Stimulated activated CD4-positive, alpha-beta T cell treated with anti-CD3 and anti-CD28 coated beads, Interleukin-15, amount 100 ng/mL, for 24 hours (primary cell): ENCODE results near the gene SLC25A29.

Experiments
- DNase-seq: peaks from one replicate; pipeline ENCODE4 v3.0.0-alpha.2; 2020

SLC25A29 gene

GRCh38 chr14:100279133-100279532 is 27.1 kb downstream of the SLC25A29 start:
- DNase-seq, result no peak

GRCh38 chr14:100278702-100279101 is 27.5 kb downstream of the SLC25A29 start:
- no peak for DNase-seq

- no peak for DNase-seq
Measured at GRCh38 chr14:100275214-100275613, 31.0 kb downstream of the SLC25A29 start.

GRCh38 chr14:100274250-100274649 is 32.0 kb downstream of the SLC25A29 start:
- DNase-seq, result no peak

- DNase-seq, result peak; percentile 18
Measured at GRCh38 chr14:100271247-100271939, 34.9 kb downstream of the SLC25A29 start.

- no peak for DNase-seq
Measured at GRCh38 chr14:100268591-100269207, 37.5 kb downstream of the SLC25A29 start.

GRCh38 chr14:100267990-100268389 is 38.3 kb downstream of the SLC25A29 start:
- no peak for DNase-seq

GRCh38 chr14:100263141-100263540 is 43.1 kb downstream of the SLC25A29 start:
- DNase-seq, result no peak

GRCh38 chr14:100262545-100262944 is 43.7 kb downstream of the SLC25A29 start:
- no peak for DNase-seq

GRCh38 chr14:100261621-100262020 is 44.6 kb downstream of the SLC25A29 start:
- DNase-seq, result peak; percentile 36

- no peak for DNase-seq
Measured at GRCh38 chr14:100256339-100256895, 49.8 kb downstream of the SLC25A29 start.

GRCh38 chr14:100252684-100253083 is 53.6 kb downstream of the SLC25A29 start:
- DNase-seq, result no peak

GRCh38 chr14:100250732-100251465 is 55.3 kb downstream of the SLC25A29 start:
- DNase-seq, result no peak

- no peak for DNase-seq
Measured at GRCh38 chr14:100246809-100247428, 59.3 kb downstream of the SLC25A29 start.

- DNase-seq, result no peak
Measured at GRCh38 chr14:100243020-100243419, 63.2 kb downstream of the SLC25A29 start.

- DNase-seq, result no peak
Measured at GRCh38 chr14:100241279-100241678, 65.0 kb downstream of the SLC25A29 start.
